ENCODE measurements around the gene PIH1D2. TPM values are rescaled to one million over a fixed set of nuclear protein-coding genes. Genes with fewer than 3 reads are reported as not detected.
"Not testable (repeated sequence)": the region's sequence is repeated elsewhere in the genome, so short reads cannot be mapped to it uniquely, and the experiment has no call there.

Gene PIH1D2
- total RNA-seq, 1 donor from 2014 or later = 2.2 TPM

DNA sequence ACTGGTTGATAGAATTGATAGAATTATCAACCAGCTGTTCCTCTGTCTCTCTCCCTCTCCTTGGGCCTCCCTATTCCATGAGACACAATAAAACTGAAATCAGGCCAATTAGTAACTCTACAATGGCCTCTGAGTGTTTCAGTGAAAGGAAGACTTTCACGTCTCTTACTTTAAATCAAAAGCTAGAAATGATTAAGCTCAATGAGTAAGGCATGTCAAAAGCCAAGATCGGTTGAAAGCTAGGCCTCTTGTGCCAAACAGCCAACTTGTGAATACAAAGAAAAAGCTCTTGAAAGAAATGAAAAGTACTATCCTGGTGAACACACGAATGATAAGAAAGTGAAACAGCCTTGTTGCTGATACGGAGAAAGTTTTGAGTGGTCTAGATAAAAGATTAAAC is 16.6 kb downstream of the PIH1D2 start:
- no peak for DNase-seq

DNA sequence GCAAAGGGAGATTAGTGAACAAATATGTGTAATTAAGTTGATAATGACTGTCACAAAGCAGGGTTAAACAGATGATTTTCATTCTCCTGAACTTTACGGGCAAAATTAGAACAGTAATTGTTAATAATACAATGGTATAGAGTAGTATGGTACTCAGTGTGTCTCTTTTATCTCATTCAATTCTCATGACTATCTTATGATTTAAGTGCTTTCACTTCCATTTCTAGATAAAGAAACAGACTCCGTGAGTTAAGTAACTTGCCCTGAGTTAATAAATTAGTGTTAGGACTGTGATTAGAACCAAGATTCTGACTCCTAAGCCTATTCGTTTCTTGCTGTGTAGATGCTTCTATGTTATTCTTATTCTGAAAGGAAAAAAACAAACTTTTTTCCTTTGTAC is 22.0 kb downstream of the PIH1D2 start:
- no peak for DNase-seq

GRCh38 chr11:112050721-112051120 is 23.1 kb downstream of the PIH1D2 start:
- no peak for DNase-seq

DNA sequence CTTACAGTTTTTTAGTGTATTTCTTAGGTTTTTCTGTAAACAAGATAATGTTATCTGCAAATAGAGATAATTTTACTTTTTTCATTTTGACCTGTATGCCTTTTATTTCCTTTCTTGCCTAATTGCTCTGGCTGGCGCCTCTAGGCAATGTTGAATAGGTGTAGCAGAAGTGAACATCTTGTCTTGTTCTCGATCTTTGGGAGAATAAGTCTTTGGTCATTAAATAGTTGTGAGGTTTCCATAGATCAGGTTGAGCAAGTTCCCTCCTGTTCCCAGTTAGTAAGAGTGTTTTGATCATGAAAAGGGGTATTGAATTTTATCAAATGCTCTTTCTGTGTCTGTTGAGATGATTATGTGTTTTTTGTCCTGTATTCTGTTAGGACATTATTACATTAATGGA is 24.0 kb downstream of the PIH1D2 start:
- DNase-seq = no peak

DNA sequence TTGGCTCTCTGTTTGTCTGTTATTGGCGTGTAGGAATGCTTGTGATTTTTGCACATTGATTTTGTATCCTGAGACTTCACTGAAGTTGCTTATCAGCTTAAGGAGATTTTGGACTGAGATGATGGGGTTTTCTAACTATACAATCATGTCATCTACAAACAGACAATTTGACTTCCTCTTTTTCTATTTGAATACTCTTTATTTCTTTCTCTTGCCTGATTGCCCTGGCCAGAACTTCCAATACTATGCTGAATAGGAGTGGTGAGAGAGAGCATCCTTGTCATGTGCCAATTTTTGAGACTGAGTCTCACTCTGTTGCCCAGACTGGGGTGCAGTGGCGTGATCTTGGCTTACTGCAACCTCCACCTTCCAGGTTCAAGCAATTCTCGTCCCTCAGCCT is 25.6 kb downstream of the PIH1D2 start:
- DNase-seq = not testable (repeated sequence)

DNA sequence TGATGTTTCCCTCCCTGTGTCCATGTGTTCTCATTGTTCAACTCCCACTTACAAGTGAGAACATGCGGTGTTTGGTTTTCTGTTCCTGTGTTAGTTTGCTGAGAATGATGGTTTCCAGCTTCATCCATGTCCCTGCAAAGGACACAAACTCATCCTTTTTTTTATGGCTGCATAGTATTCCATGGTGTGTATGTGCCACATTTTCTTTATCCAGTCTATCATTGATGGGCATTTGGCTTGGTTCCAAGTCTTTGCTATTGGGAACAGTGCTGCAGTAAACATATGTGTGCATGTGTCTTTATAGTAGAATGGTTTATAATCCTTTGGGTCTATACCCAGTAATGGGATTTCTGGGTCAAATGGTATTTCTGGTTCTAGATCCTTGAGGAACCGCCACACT is 27.2 kb downstream of the PIH1D2 start:
- DNase-seq = not testable (repeated sequence)

GRCh38 chr11:112044961-112045360 is 28.9 kb downstream of the PIH1D2 start:
- no peak for DNase-seq

- DNase-seq = no peak
Observed at GRCh38 chr11:112042961-112043304, 30.9 kb downstream of the PIH1D2 start.

GRCh38 chr11:112042161-112042960 is 31.5 kb downstream of the PIH1D2 start:
- DNase-seq = no peak

- no peak for DNase-seq
Observed at GRCh38 chr11:112037527-112037926, 36.3 kb downstream of the PIH1D2 start.

- no peak for DNase-seq
Observed at GRCh38 chr11:112033902-112034301, 39.9 kb downstream of the PIH1D2 start.

GRCh38 chr11:112029460-112029859 is 44.4 kb downstream of the PIH1D2 start:
- DNase-seq = no peak

GRCh38 chr11:112026784-112027410 is 46.9 kb downstream of the PIH1D2 start:
- DNase-seq = not testable (repeated sequence)

DNA sequence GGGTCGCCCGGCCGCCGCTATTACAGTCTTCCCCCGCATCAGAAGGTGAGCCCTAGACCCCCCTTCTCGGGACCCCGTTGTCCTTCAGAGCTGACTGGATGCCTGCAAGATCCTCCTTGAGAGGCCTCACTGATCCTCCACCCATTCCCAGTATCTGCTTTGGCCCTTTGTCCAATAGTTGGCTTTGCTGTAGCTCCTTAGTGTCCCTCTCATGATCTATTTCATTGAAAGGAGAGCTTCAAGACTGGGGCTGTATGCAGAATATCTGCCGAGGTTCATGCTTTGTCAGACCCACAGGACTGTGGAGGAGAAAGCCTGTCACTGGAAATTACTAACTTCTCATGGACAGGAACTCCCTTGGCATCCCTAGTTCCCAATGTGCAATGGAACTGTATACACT is 48.1 kb downstream of the PIH1D2 start:
- peak; percentile 36 for DNase-seq

DNA sequence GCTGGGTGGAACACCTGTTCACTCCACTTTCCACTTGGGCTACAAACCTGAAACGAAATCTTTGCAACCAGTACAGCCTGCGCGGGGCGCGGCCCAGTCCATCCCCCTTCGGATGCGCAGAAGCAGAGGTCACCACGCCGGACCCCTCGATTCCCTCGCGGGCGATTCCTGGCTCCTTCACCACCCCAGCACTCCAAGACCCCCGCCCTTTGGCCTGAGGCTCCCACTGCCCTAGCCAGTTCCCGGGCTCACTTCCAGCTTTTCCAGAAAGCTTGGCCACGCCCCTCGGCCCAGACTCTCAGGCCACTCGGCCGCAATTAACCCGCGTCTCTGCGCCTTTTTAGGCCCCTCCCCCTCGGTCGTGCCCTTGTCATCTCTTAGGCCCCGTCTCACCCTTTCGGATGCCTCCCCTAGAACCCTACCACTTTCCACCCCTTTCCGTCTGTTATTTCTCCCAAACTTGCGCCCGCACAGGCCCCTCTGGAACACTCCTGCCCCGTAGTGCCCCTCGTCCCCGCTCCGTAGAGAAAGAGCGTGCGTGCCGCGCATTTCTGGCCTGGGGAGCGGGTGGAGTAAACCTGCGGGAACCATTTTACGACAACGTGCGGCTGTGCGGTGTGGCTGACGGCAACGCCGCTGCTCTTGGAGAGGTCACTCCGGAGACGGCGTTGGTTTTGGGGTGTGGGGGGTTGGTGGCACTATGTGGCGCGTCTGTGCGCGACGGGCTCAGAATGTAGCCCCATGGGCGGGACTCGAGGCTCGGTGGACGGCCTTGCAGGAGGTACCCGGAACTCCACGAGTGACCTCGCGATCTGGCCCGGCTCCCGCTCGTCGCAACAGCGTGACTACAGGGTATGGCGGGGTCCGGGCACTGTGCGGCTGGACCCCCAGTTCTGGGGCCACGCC is 48.8 kb downstream of the PIH1D2 start, which contains the start of gene DLAT:
Gene DLAT (plus strand): TSS at position 636 of the 906 bp plus-strand sequence. CDS start 65 bp downstream, at position 701.
- DNase-seq = peak; percentile 92

GRCh38 chr11:112024178-112024772 is 49.5 kb downstream of the PIH1D2 start:
- DNase-seq = no peak

DNA sequence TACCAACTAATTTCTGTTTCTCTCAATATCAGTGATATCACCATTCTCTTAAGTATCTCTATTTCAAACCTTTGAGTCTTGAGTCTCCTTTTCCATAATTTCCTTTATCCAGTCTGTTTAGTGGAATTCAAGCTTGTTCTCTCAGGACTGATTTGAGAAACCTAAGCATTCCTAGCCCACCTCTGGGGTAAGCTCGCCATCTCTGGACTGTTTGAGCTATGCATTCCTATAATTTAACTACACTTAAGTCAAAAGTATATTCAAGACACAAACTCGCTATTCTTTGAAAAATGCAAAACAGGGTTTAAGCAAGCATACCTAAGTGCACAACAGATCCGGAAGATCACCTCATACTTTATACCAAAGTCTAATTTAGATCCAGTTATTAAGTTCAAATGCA is 50.7 kb downstream of the PIH1D2 start:
- no peak for DNase-seq

GRCh38 chr11:112019066-112019465 is 54.8 kb downstream of the PIH1D2 start:
- DNase-seq = no peak

Data from tongue (tissue), 2 donors.